NT2/D1 (cell line): ENCODE data around the gene SAYSD1.
A peak's percentile ranks its signal among the peaks of the same experiment; 100 is the strongest.

Experiments used
- DNase-seq: peaks from one replicate; pipeline ENCODE4 v3.0.0-alpha.2; 2011; ENCODE audit warnings: low read depth, low spot score
- H3K27me3 ChIP-seq: 2 replicates; pipeline ENCODE4 v1.6.0; 2011; ENCODE audit warnings: mild to moderate bottlenecking; ENCODE audit not compliant: insufficient read length, insufficient read depth
- H3K36me3 ChIP-seq: 2 replicates; pipeline ENCODE4 v1.6.1; 2011; ENCODE audit warnings: mild to moderate bottlenecking, low read length, mixed read lengths; ENCODE audit not compliant: insufficient read depth, insufficient read length
- H3K4me1 ChIP-seq: 2 replicates; pipeline ENCODE4 v1.5.1; 2011; ENCODE audit not compliant: insufficient read depth, insufficient read length
- H3K4me3 ChIP-seq: 2 replicates; pipeline ENCODE4 v1.5.1; 2011; ENCODE audit warnings: low read depth; ENCODE audit not compliant: insufficient read length
- H3K9ac ChIP-seq: 2 replicates; pipeline ENCODE4 v1.6.0; 2011; ENCODE audit warnings: low read depth; ENCODE audit not compliant: insufficient read length
- H3K9me3 ChIP-seq: 2 replicates; pipeline ENCODE4 v1.5.1; 2011; ENCODE audit warnings: mild to moderate bottlenecking, low read length; ENCODE audit not compliant: insufficient read depth
- SUZ12 ChIP-seq: IDR thresholded peaks from 2 replicates; pipeline ENCODE4 v1.6.1; 2011; ENCODE audit not compliant: insufficient read length, insufficient read depth; ENCODE audit errors: extremely low read depth
- YY1 ChIP-seq: IDR thresholded peaks from 2 replicates; pipeline ENCODE4 v1.6.1; 2011; ENCODE audit not compliant: insufficient read length, insufficient read depth
- ZNF274 ChIP-seq: IDR thresholded peaks from 2 replicates; pipeline ENCODE4 v1.6.1; 2011; ENCODE audit warnings: mild to moderate bottlenecking, low read depth, low read length

Gene SAYSD1

GRCh38 chr6:39128832-39129231 lies 13.8 kb upstream of the SAYSD1 start:
- Histone ChIP-seq H3K9ac (no peak overlapping the region), H3K4me3 (no peak overlapping the region), H3K4me1 (no peaks in the 10 kb centered on the region), H3K36me3 (no peaks in the 10 kb centered on the region), H3K27me3 (no peaks in the 10 kb centered on the region), H3K9me3 (peaks cover 8% of the 10 kb centered on the region; the same call in 1 of the 2 replicates)
- no peak for DNase-seq
- TF ChIP-seq SUZ12 = no peak
- TF ChIP-seq ZNF274 = no peak
- no peak for TF ChIP-seq YY1

- H3K9me3 ChIP-seq = 0 out of 2 replicates have a peak, but pooled peaks cover 2% of the 10 kb centered on the region
- H3K4me1 ChIP-seq = no peaks in the 10 kb centered on the region
- no peak for DNase-seq
- H3K27me3 ChIP-seq = no peaks in the 10 kb centered on the region
- no peaks in the 10 kb centered on the region for H3K36me3 ChIP-seq
- H3K4me3 ChIP-seq = no peak overlapping the region
- no peak for TF ChIP-seq ZNF274
- no peak for TF ChIP-seq SUZ12
- no peak for TF ChIP-seq YY1
- H3K9ac ChIP-seq = no peak overlapping the region
These were observed 13.1 kb upstream of the SAYSD1 start for GRCh38 chr6:39128106-39128505.

DNA sequence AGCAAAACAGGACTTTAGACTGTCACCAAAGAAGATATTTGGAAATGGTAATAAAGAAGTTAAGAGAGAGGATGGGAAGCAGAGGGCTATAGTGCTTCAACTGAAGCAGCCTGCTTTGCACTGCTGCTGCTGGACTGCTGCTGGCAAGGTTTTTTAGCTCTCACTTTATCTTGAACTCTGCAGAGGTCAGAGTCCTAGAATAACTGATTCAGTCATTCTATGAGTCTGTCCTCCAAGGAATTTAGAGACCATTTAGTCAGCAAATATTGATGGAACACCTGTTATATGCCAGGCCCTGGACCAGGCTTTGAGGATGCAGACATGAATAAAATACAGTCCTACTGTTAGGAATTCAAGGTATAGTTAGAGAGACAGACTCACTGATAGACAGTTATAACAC lies 9.1 kb upstream of the SAYSD1 start:
- no peaks in the 10 kb centered on the region for H3K36me3 ChIP-seq
- H3K27me3 ChIP-seq = no peaks in the 10 kb centered on the region
- H3K4me1 ChIP-seq = no peaks in the 10 kb centered on the region
- no peak overlapping the region for H3K9ac ChIP-seq
- no peak for DNase-seq
- no peak overlapping the region for H3K4me3 ChIP-seq
- TF ChIP-seq SUZ12 (no peak), ZNF274 (no peak), YY1 (no peak)
- no peaks in the 10 kb centered on the region for H3K9me3 ChIP-seq

- H3K36me3 ChIP-seq = no peaks in the 10 kb centered on the region
- DNase-seq = no peak
These were observed 3.9 kb upstream of the SAYSD1 start for GRCh38 chr6:39118921-39119320.

DNA sequence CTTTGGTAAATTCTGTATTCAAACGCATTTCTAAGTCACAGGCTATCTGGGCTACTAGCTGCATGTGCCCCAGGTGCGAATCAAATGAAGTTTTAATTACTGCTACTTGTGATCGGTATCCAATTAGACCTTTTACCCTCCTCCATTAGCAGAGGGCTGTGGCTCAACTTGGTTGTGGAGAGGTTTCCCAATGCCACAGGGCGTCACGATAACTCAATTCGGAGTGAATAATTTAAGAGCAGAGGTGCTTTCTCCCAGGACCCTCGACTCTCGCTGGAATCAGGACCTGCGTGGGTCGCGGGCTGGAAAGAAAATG lies 640 bp downstream of the SAYSD1 start:
- H3K36me3 ChIP-seq = peaks cover 9% of the 10 kb centered on the region
- no peak for DNase-seq
- peak overlapping the region; percentile 94 for H3K9ac ChIP-seq
- no peaks in the 10 kb centered on the region for H3K27me3 ChIP-seq
- H3K4me1 ChIP-seq = no peaks in the 10 kb centered on the region
- no peaks in the 10 kb centered on the region for H3K9me3 ChIP-seq
- peak overlapping the region; percentile 70 for H3K4me3 ChIP-seq
- no peak for TF ChIP-seq SUZ12
- TF ChIP-seq ZNF274 = no peak
- TF ChIP-seq YY1 = no peak

More at GRCh38 chr6:39118921-39119320, 3.9 kb upstream of the SAYSD1 start:
- no peaks in the 10 kb centered on the region for H3K9me3 ChIP-seq
- no peaks in the 10 kb centered on the region for H3K27me3 ChIP-seq
- H3K9ac ChIP-seq = no peak overlapping the region
- H3K4me3 ChIP-seq = no peak overlapping the region
- TF ChIP-seq ZNF274 (no peak), SUZ12 (no peak), YY1 (no peak)
- no peaks in the 10 kb centered on the region for H3K4me1 ChIP-seq

DNA sequence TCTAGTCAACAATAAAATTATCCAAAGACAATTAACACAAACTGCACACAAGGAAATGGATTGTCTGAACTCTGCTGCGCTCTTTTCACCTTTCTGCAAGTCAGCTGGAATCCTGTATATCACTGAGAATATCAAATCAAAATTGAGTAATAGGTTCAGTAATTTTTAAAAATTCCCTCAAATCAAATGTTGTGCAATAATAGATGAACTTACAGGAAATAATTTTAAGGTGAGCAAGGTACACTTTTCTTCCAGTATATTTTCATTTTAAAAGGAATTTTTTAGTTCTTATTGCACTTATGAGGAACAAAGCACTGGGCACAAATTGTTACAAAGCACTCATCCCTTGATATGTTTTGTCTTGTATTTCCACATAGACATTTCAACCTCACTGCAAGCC lies 1.2 kb downstream of the SAYSD1 start:
- no peak for DNase-seq
- peaks cover 13% of the 10 kb centered on the region for H3K36me3 ChIP-seq
- H3K4me1 ChIP-seq = no peaks in the 10 kb centered on the region
- TF ChIP-seq ZNF274 (no peak), YY1 (no peak), SUZ12 (no peak)
- H3K27me3 ChIP-seq = no peaks in the 10 kb centered on the region
- peak overlapping the region; percentile 70 for H3K4me3 ChIP-seq
- peak overlapping the region; percentile 94 for H3K9ac ChIP-seq
- H3K9me3 ChIP-seq = no peaks in the 10 kb centered on the region

DNA sequence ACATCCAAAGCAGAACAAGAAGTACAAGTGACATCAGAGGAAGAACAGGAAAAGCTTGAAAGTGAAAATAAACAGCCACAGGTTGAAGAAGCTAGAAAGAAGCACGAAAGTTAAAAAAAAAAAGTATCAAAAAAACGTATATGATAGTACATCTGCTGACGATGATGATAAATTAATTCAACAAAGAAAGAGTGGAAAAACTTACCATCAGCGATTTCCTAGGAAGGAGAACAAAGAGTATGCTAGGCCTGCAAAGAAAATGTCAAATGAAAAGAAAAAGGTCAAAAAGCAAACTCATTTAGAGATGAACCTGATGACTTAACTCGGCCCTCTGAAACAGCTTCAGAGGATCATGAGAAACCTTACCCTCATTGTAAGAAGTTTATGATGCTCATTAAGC lies 3.7 kb downstream of the SAYSD1 start:
- peaks cover 20% of the 10 kb centered on the region for H3K36me3 ChIP-seq
- DNase-seq = no peak
- no peak overlapping the region for H3K9ac ChIP-seq
- no peaks in the 10 kb centered on the region for H3K4me1 ChIP-seq
- H3K27me3 ChIP-seq = no peaks in the 10 kb centered on the region
- no peak overlapping the region for H3K4me3 ChIP-seq
- no peak for TF ChIP-seq SUZ12
- TF ChIP-seq YY1 = no peak
- no peak for TF ChIP-seq ZNF274
- no peaks in the 10 kb centered on the region for H3K9me3 ChIP-seq

DNA sequence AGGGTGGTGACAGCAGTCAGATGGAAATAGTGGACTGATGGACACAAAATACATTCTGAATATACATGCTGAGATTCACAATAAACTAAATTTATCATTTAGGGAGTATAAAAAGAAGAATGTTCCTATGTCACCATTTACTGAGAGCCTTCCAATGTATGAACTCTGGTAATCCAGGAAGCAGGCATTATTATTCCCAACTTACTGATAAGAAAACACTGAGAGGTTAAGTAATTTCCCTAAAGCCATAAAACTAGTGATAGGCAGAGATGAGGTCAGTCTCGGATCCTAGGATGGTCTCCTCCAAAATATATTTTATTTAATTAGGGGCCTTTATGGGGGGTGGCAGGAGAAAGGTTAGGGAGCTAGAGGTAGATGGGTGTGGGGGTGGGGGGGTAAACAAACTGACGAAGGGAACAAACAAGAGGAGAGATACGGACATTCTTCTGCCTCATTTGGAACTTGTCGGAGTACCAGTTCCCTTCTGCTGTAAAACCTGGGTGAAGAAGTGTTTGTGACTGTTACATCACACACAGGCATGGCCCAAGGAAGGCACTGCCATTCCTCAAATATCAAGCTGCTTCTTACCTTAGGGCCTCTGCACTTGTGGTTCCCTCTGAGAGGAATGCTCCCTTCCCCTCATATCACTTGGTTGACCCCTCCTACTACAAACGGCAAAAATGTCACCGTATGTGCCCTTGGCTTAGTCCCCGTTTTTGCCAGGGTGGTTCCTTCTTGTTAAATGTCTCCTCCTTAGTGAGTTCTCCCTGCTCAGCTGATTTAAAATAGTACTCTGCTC lies 6.7 kb downstream of the SAYSD1 start:
- TF ChIP-seq SUZ12 (no peak), ZNF274 (no peak), YY1 (no peak)
- no peak overlapping the region for H3K4me3 ChIP-seq
- DNase-seq = no peak
- peaks cover 30% of the 10 kb centered on the region for H3K36me3 ChIP-seq
- no peak overlapping the region for H3K9ac ChIP-seq
- H3K4me1 ChIP-seq = no peaks in the 10 kb centered on the region
- no peaks in the 10 kb centered on the region for H3K9me3 ChIP-seq
- H3K27me3 ChIP-seq = no peaks in the 10 kb centered on the region
